DMS53 treated with DMSO at 0.1 percent for 48 hours (cell line): ENCODE data around the gene TSFM.
"Not testable (repeated sequence)": the region's sequence is repeated elsewhere in the genome, so short reads cannot be mapped to it uniquely, and the experiment has no call there.

ENCODE experiments used
- DNase-seq: peaks from one replicate; lab custom pipeline; 2025; ENCODE audit not compliant: unreplicated experiment; lab: John Stamatoyannopoulos, UW

TSFM gene

GRCh38 chr12:57813971-57814772 is 31.6 kb downstream of the TSFM start:
- DNase-seq: no peak

GRCh38 chr12:57815177-57816000 is 32.8 kb downstream of the TSFM start:
- DNase-seq: peak; percentile 96

- no peak for DNase-seq
Observed at GRCh38 chr12:57816001-57816854, 33.6 kb downstream of the TSFM start.

GRCh38 chr12:57816855-57817151 is 34.2 kb downstream of the TSFM start:
- DNase-seq: no peak

- no peak for DNase-seq
Observed at GRCh38 chr12:57817261-57817989, 34.8 kb downstream of the TSFM start.

GRCh38 chr12:57817990-57818331 is 35.4 kb downstream of the TSFM start:
- not testable (repeated sequence) for DNase-seq

GRCh38 chr12:57820119-57820518 is 37.5 kb downstream of the TSFM start:
- DNase-seq: not testable (repeated sequence)

- not testable (repeated sequence) for DNase-seq
Observed at GRCh38 chr12:57821015-57821414, 38.4 kb downstream of the TSFM start.

GRCh38 chr12:57821474-57822214 is 39.1 kb downstream of the TSFM start:
- no peak for DNase-seq

GRCh38 chr12:57822392-57823130 is 40.0 kb downstream of the TSFM start:
- no peak for DNase-seq

GRCh38 chr12:57823131-57823907 is 40.7 kb downstream of the TSFM start:
- no peak for DNase-seq

- no peak for DNase-seq
Observed at GRCh38 chr12:57823908-57824640, 41.5 kb downstream of the TSFM start.

- DNase-seq: no peak
Observed at GRCh38 chr12:57825451-57825850, 42.9 kb downstream of the TSFM start.

- no peak for DNase-seq
Observed at GRCh38 chr12:57826400-57826799, 43.8 kb downstream of the TSFM start.

GRCh38 chr12:57826966-57827365 is 44.4 kb downstream of the TSFM start:
- DNase-seq: no peak

- DNase-seq: no peak
Observed at GRCh38 chr12:57829025-57829777, 46.6 kb downstream of the TSFM start.

- DNase-seq: no peak
Observed at GRCh38 chr12:57830393-57830792, 47.8 kb downstream of the TSFM start.
